NCI-H2227 (cell line): ENCODE results near the gene FOXP3.

Source experiments
- DNase-seq: peaks from one replicate; lab custom pipeline; 2025; ENCODE audit not compliant: unreplicated experiment; lab: John Stamatoyannopoulos, UW

FOXP3 gene

DNA sequence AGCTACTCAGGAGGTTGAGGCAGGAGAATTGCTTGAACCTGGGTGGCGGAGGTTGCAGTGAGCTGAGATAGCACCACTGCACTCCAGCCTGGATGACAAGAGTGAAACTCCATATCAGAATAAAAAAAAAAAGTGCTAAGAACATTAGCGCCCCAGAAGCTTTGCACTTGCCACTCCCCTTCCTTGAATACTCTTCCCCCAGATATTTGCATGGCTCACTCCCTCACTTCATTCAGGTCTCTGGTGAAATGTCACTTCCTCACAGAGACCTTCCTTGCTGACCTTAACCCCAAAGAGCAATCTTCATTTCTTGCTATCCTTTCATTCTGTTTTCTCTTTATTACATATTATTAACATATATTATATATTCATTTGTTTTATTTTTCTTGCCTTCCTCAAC is 42.6 kb downstream of the FOXP3 start:
- DNase-seq = no peak

GRCh38 chrX:49220100-49220499 is 44.4 kb downstream of the FOXP3 start:
- no peak for DNase-seq

DNA sequence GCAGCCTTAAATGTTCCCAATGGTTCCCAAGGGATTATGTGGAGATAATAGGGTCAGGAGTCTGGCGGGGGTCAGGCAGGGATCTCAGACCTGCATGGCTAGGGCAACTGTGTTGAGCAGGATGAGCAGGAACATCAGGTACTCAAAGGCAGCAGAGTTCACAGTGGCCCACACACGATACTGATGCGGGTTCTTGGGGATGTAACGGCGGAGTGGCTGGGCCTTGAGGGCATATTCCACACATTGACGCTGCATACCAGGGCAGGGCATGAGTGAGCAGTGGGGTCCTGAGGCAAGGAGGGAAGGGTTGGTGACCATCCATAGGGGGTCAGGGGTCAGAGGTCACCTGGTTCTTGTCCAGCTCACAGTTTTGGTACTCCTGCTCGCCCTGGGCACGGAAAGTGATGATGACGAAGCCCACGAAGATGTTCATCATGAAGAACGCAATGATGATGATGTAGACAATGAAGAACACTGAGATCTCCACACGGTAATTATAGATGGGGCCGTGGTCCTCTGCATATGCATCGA is 49.4 kb downstream of the FOXP3 start:
- DNase-seq = no peak

DNA sequence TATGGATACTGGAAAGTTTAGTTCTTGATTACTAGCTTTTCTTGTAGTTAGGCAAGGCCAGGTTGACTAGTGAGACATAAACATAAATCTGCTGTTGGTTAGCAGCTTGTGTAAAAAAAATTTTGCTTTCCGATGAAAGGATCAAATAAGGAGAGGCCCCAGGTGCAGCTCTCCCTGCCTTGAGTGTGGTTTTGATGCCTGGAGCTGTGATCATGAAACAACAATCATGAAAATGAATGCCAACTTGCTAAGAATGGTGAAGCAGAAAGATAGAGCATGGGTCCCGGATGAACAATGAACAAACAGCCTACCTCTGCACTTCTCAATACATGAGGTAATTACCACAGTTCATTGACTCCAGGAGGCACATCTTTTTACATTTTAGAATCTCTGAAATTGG is 50.1 kb downstream of the FOXP3 start:
- DNase-seq = no peak

- DNase-seq = no peak
Observed at GRCh38 chrX:49212861-49213260, 51.6 kb downstream of the FOXP3 start.

DNA sequence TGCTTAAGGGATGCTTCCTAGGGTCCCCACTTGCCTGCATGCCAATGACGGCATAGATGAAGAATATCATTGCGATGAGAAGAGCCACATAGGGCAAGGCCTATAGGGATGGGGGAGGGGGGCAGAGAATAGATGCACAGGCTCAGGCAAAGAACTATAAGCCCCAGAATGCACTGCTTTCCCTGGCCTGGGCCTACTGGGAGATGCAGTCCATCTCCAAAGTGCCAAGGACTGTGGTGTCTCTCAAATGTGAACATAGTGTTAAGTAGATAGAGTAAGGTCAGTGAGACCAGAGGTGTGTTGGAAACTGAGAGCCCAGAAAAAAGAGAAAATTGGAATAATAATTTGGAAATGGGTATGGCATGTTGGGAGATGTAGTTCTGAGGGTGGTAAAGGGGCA is 52.3 kb downstream of the FOXP3 start:
- DNase-seq = no peak

DNA sequence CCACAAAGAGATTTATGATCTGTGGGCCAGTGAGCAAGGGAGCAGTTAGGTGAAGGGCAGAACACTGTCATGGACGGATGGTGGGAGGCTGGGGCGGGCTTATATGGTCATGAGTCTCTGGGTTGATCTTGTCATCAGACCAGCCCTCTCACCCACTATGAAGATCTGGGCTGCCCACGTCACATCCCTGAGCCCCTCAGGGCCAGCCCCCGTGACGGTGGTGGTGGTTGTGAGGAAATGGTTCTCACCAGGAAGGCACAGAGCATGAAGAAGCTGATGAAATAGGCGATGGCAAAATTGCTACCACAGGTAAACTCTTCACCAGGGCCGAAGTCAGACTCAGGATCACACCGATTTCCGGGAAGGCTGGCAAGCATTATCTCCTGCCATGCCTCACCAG is 53.4 kb downstream of the FOXP3 start:
- no peak for DNase-seq

DNA sequence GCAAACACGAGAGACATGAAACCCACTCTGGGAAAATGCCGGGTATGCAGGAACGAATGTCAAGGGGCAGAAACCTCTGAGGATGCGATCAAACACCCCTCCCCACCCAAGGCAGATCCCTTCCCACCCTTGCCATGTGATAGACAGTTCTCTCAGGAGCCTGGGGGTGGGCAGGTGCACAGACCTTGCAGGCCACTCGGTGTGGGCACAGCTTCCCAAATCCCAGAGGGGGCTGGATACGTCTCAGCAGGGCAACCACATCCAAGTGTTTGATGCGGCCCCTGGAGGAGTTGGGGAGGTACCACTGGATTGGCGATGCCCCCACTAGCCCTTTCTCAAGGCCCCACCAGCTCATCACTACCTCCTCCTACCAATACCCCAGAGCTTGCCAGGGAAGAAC is 54.1 kb downstream of the FOXP3 start:
- no peak for DNase-seq

- no peak for DNase-seq
Observed at GRCh38 chrX:49209434-49210251, 54.9 kb downstream of the FOXP3 start.

- no peak for DNase-seq
Observed at GRCh38 chrX:49208399-49208798, 56.1 kb downstream of the FOXP3 start.

DNA sequence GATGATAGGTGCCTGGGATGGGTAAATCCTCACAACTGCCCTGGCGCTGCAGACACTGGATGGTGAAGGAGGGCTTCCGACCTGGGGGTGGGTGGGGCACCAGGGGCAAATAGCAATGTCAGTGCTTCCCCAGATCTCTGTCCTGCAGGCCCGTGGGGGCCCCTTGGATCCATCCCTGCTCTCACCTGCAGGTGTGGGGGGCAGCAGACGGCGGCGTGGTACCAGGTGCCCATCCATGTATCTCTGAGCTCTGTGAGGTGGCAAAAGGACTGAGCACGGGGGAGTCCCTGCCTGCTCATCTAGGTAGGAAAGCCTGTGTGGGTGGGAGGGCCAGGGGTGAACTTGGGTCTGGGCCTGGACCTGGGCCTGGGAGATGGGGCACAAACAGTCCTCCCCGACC is 58.0 kb downstream of the FOXP3 start:
- DNase-seq = no peak

DNA sequence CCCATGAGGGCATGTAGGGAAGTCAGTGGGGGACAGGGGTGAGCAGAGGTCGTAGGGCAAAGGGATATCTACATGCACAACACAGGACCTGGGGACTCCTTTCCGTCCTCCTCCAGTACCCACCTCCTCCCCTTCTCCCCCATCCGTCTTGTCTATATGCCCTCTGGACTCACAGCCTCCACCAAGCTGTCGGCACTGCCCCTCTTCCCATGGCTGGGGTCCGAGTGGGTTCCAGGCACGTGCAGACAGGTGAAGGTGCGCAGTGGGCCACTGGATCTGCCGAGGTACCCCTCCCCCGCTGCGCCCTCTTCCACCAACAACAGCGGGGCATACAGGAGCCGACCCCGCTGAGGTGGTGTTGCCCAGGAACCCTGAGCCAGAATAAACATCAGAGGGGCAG is 59.1 kb downstream of the FOXP3 start:
- DNase-seq = no peak

DNA sequence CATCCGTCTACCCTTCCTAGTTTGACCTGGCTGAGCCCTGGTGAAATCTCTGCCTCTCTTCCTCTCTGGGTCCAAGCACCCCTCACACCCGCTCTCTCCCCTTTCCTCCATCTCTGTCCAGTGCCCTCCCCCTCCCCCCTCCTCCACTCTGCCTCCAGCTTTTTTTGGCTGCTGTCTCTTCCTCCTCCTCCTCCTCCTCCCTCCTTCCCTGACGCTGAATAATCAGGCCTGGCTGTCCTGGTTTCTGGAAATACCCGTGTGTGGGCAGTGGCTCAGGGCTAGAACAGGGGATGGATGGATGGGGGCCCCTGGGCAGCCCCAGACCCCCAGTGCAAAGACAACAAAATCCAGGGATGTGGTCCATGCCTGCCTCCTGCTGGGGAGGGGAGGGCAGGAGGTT is 59.8 kb downstream of the FOXP3 start:
- no peak for DNase-seq

DNA sequence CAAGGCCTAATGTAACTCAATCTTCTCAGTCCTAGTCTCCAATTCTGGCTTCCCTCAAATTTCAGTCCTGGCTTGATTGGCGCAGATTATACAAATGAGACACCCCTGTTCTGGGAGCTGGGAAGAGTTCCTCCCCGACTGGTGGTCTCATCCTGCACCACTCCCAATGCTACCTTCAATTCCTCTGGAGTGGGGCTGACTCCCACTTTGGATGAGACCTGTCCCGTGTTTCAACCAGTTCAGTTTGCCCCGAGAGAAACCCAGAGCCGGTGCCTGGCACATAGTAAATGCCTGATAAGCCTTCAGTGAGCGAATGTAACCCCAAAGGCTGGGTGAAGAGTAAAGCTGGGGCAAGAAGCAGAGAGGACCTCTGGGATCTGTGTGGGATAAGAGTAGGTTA is 60.5 kb downstream of the FOXP3 start:
- no peak for DNase-seq

DNA sequence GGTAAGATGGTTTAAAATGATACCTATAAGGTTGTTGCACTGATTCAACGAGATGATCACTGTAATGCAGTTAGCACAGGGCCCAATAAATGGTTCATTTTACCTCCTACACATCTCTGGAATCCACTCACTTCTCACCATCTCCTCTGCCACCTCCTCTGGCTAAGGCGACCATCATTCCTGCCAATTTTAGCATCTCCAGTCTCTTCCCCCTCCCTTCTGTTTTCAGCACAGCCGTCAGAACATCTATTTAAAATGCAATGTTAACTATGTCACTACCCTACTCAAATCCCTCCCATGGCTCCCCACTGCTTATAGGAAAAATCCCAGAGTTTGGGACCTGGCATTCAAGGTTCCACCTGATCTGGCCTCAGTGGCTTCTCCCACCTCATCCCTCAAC is 61.0 kb downstream of the FOXP3 start:
- no peak for DNase-seq

GRCh38 chrX:49202022-49202421 is 62.5 kb downstream of the FOXP3 start:
- DNase-seq = no peak
